Fibroblast of pulmonary artery (primary cell): ENCODE data around the gene FBLN2.

Experiments used
- DNase-seq: peaks from one replicate; pipeline ENCODE4 v3.0.0-alpha.2; 2010; ENCODE audit warnings: low read depth
- H3K4me3 ChIP-seq: replicated peaks from 2 replicates; pipeline ENCODE4 v1.5.1; 2011; ENCODE audit warnings: low read depth, mild to moderate bottlenecking, control low read depth, low read length, moderate library complexity
- CTCF ChIP-seq: IDR thresholded peaks from 2 replicates; pipeline ENCODE4 v1.5.1; 2011; ENCODE audit warnings: mild to moderate bottlenecking, control low read depth, low read length, inconsistent platforms; ENCODE audit errors: missing control alignments

The FBLN2 gene

GRCh38 chr3:13677272-13677671, 128.3 kb downstream of the FBLN2 start:
- no peak for TF ChIP-seq CTCF
- no peak for DNase-seq
- H3K4me3 ChIP-seq = no peak overlapping the region

GRCh38 chr3:13681931-13682330, 133.0 kb downstream of the FBLN2 start:
- no peak overlapping the region for H3K4me3 ChIP-seq
- no peak for TF ChIP-seq CTCF

GRCh38 chr3:13682331-13683013, 133.5 kb downstream of the FBLN2 start:
- no peak overlapping the region for H3K4me3 ChIP-seq
- TF ChIP-seq CTCF = no peak
- DNase-seq = no peak

More at GRCh38 chr3:13681931-13682330, 133.0 kb downstream of the FBLN2 start:
- no peak for DNase-seq

GRCh38 chr3:13683288-13683687, 134.4 kb downstream of the FBLN2 start:
- no peak for DNase-seq
- H3K4me3 ChIP-seq = no peak overlapping the region
- TF ChIP-seq CTCF = no peak

- no peak for DNase-seq
- no peak for TF ChIP-seq CTCF
- no peak overlapping the region for H3K4me3 ChIP-seq
Observed at GRCh38 chr3:13683772-13684171, 134.8 kb downstream of the FBLN2 start.

- no peak for TF ChIP-seq CTCF
- no peak for DNase-seq
Observed at GRCh38 chr3:13684350-13684749, 135.4 kb downstream of the FBLN2 start.

GRCh38 chr3:13684854-13685253, 135.9 kb downstream of the FBLN2 start:
- DNase-seq = no peak
- no peak for TF ChIP-seq CTCF
- no peak overlapping the region for H3K4me3 ChIP-seq

More at GRCh38 chr3:13684350-13684749, 135.4 kb downstream of the FBLN2 start:
- H3K4me3 ChIP-seq = no peak overlapping the region
